ENCODE data around the gene CEP89.
"Not testable (repeated sequence)": the region's sequence is repeated elsewhere in the genome, so short reads cannot be mapped to it uniquely, and the experiment has no call there.

The CEP89 gene

GRCh38 chr19:32945260-32945659 lies 26.5 kb downstream of the CEP89 start:
- no peak for DNase-seq

GRCh38 chr19:32941273-32941672 lies 30.5 kb downstream of the CEP89 start:
- DNase-seq, result not testable (repeated sequence)

- no peak for DNase-seq
Measured at GRCh38 chr19:32936065-32936464, 35.7 kb downstream of the CEP89 start.

GRCh38 chr19:32935629-32936028 lies 36.1 kb downstream of the CEP89 start:
- no peak for DNase-seq

GRCh38 chr19:32933571-32933970 lies 38.2 kb downstream of the CEP89 start:
- DNase-seq, result no peak

- DNase-seq, result no peak
Measured at GRCh38 chr19:32930567-32930966, 41.2 kb downstream of the CEP89 start.

- DNase-seq, result no peak
Measured at GRCh38 chr19:32928806-32929205, 43.0 kb downstream of the CEP89 start.

- no peak for DNase-seq
Measured at GRCh38 chr19:32924200-32924599, 47.6 kb downstream of the CEP89 start.

GRCh38 chr19:32921624-32922023 lies 50.1 kb downstream of the CEP89 start:
- no peak for DNase-seq

GRCh38 chr19:32919365-32919764 lies 52.4 kb downstream of the CEP89 start:
- no peak for DNase-seq

- DNase-seq, result no peak
Measured at GRCh38 chr19:32917616-32917996, 54.2 kb downstream of the CEP89 start.

GRCh38 chr19:32916969-32917615 lies 54.7 kb downstream of the CEP89 start:
- DNase-seq, result no peak

- DNase-seq, result no peak
Measured at GRCh38 chr19:32914879-32915660, 56.7 kb downstream of the CEP89 start.

GRCh38 chr19:32911467-32911866 lies 60.3 kb downstream of the CEP89 start:
- no peak for DNase-seq

- no peak for DNase-seq
Measured at GRCh38 chr19:32910874-32911273, 60.9 kb downstream of the CEP89 start.

GRCh38 chr19:32910094-32910493 lies 61.7 kb downstream of the CEP89 start:
- no peak for DNase-seq

- no peak for DNase-seq
Measured at GRCh38 chr19:32909257-32909656, 62.5 kb downstream of the CEP89 start.

GRCh38 chr19:32908641-32909190 lies 63.0 kb downstream of the CEP89 start:
- no peak for DNase-seq

GRCh38 chr19:32902448-32902847 lies 69.3 kb downstream of the CEP89 start:
- no peak for DNase-seq

GRCh38 chr19:32901504-32902161 lies 70.1 kb downstream of the CEP89 start:
- DNase-seq, result no peak

GRCh38 chr19:32896516-32897214 lies 75.1 kb downstream of the CEP89 start:
- no peak for DNase-seq

- DNase-seq, result no peak
Measured at GRCh38 chr19:32895384-32895783, 76.4 kb downstream of the CEP89 start.

GRCh38 chr19:32891609-32892008 lies 80.1 kb downstream of the CEP89 start:
- DNase-seq, result no peak

Data from DMS79 (cell line).